Ovary (tissue), 9 donors: ENCODE data around the gene NAT10. TPM values are rescaled to one million over a fixed set of nuclear protein-coding genes. Genes with fewer than 3 reads are reported as not detected.

Source experiments
- DNase-seq, 5 donors: peaks; one replicate each; pipeline ENCODE4 v3.0.0-alpha.2; 2019 to 2020
- H3K27ac ChIP-seq, 2 donors: fragments of 200-600 bp; one replicate each; pipeline versions ENCODE4 v1.5.1 to v1.8.0; 2019 to 2022
- H3K27me3 ChIP-seq: fragments of 200-600 bp; one replicate; pipeline ENCODE4 v1.8.0; 2022
- H3K36me3 ChIP-seq: fragments of 200-600 bp; sonication (generic); one replicate; pipeline ENCODE4 v1.5.1; 2019
- H3K4me1 ChIP-seq: one replicate; pipeline ENCODE4 v1.8.1; 2013; ENCODE audit warnings: mild to moderate bottlenecking, moderate library complexity; ENCODE audit not compliant: insufficient read depth
- H3K4me3 ChIP-seq: fragments of 200-600 bp; sonication (generic); one replicate; pipeline ENCODE4 v1.5.1; 2017
- H3K9me3 ChIP-seq, 2 donors: fragments of 200-600 bp in 1 of 2; sonication (generic) in 1 of 2; one replicate each; pipeline versions ENCODE4 v1.5.1 to v1.8.1; 2013 to 2019; ENCODE audit warnings: mild to moderate bottlenecking in 1 of 2, moderate library complexity in 1 of 2
- CTCF ChIP-seq, 3 donors: fragments of 450-650 bp in 2 of 3; fragments of 200-600 bp in 1 of 3; IDR thresholded peaks; one replicate each; pipeline versions ENCODE4 v1.5.1 to v1.8.0; 2016 to 2022; ENCODE audit warnings: antibody characterized with exemption in 3 of 3, mild to moderate bottlenecking in 1 of 3
- EP300 ChIP-seq: sonication (generic); formaldehyde crosslinking; IDR thresholded peaks from one replicate; pipeline ENCODE4 v1.6.1; 2017; ENCODE audit warnings: antibody characterized with exemption
- POLR2A ChIP-seq: fragments of 450-650 bp; IDR thresholded peaks from one replicate; pipeline ENCODE4 v1.6.1; 2017; ENCODE audit warnings: antibody characterized with exemption, mild to moderate bottlenecking, moderate library complexity
- WGBS, 3 donors: extraction: QIAGEN DNeasy Blood & Tissue Kit in 1 of 3; methylation state at CpG; one replicate each; pipeline versions ENCODE4 v1.1.5 to v1.1.7; 2013 to 2017; 5-methylcytosine and 5-hydroxymethylcytosine counted together
- intact Hi-C, 4 donors: fragments of 100-400 bp; cut with DNase I; formaldehyde crosslinking; loops; one replicate each; pipeline versions ENCODE4 v1.11.0 to v1.15.1; 2022 to 2023
- polyA plus RNA-seq, 2 donors: library from polyadenylated mRNA; stranded (reverse); fragments of 200-250 nt in 1 of 2; fragments of 350-450 nt in 1 of 2; fragmentation: Illumina TruSeq in 1 of 2; extraction: RNeasy Lipid Tissue Mini Kit (QIAGEN cat#74804) in 1 of 2; gene quantifications; one replicate each; pipeline ENCODE4 v1.2.3, GENCODE V29; 2013 to 2014
- total RNA-seq, 7 donors: library from RNA; depleted of rRNA in 2 of 7; stranded (reverse); fragments of >200 nt in 2 of 7; fragmentation: NEBNext Ultra II Directional in 3 of 7; extraction: Animal tissue kit (Norgen Biotek cat#: 25700) in 3 of 7; gene quantifications; one replicate each; pipeline versions ENCODE4 v1.1.0 to v1.2.4, GENCODE V29; 2016 to 2023
- donor health status: DM: no; HTN: no; CAD: no; lungs with moderate emphysema.
- donor health status: DM: no; HTN: no; CAD: no.
- donor health status: Bipolar disorder and iron deficiency.
- donor health status: DM: yes; HTN: yes; CAD: no.
- donor health status: DM: no; HTN: no; CAD: no.
- donor health status: DM: yes; HTN: yes; CAD: no.

Gene NAT10
- total and polyA plus RNA-seq, 9 donors, result 19.8 to 60.9 (median 49.1) TPM

- Histone ChIP-seq H3K4me1 (peaks cover 7% of the 10 kb centered on the region), H3K27me3 (no peaks in the 10 kb centered on the region), H3K9me3 (no peaks in the 10 kb centered on the region), H3K36me3 (no peaks in the 10 kb centered on the region), H3K4me3 (no peak overlapping the region), H3K27ac (peak overlapping the region; percentile 38 to 68)
- DNase-seq, result peak in 3 of 5 donors; percentile 40 to 61 (median 47)
- TF ChIP-seq POLR2A (no peak), EP300 (no peak), CTCF (IDR thresholded peaks at IDR 0.05) (no peak)
- 21 to 30% (median 23%) methylated on average over 14 to 15 of the region's 15 CpGs for WGBS, 3 donors
- intact Hi-C loops, result no loop called here
Observed at GRCh38 chr11:34155057-34155756, 49.8 kb downstream of the NAT10 start.

GRCh38 chr11:34155757-34156062 lies 50.3 kb downstream of the NAT10 start:
- intact Hi-C loops, result no loop called here
- Histone ChIP-seq H3K27ac (peak overlapping the region; percentile 38 to 68), H3K36me3 (no peaks in the 10 kb centered on the region), H3K4me3 (no peak overlapping the region), H3K4me1 (peaks cover 8% of the 10 kb centered on the region), H3K9me3 (no peaks in the 10 kb centered on the region), H3K27me3 (no peaks in the 10 kb centered on the region)
- WGBS, 3 donors, result 21 to 43% (median 41%) methylated on average over 1 to 2 of the region's 2 CpGs
- TF ChIP-seq POLR2A (no peak), EP300 (no peak), CTCF (IDR thresholded peaks at IDR 0.05) (no peak)
- DNase-seq, result no peak

- peak in 2 of 5 donors; percentile 50 for DNase-seq
- Histone ChIP-seq H3K4me3 (no peak overlapping the region), H3K27ac (no peak overlapping the region), H3K9me3 (no peaks in the 10 kb centered on the region), H3K27me3 (no peaks in the 10 kb centered on the region), H3K36me3 (no peaks in the 10 kb centered on the region), H3K4me1 (peaks cover 9% of the 10 kb centered on the region)
- TF ChIP-seq CTCF (IDR thresholded peaks at IDR 0.05) (no peak), EP300 (no peak), POLR2A (no peak)
- intact Hi-C loops, result no loop called here
- 77 to 87% (median 80%) methylated on average over 9 of the region's 9 CpGs for WGBS, 3 donors
Observed at GRCh38 chr11:34157163-34157562, 51.7 kb downstream of the NAT10 start.

- Histone ChIP-seq H3K36me3 (no peaks in the 10 kb centered on the region), H3K9me3 (no peaks in the 10 kb centered on the region), H3K27me3 (no peaks in the 10 kb centered on the region), H3K27ac (no peak overlapping the region), H3K4me1 (peaks cover 9% of the 10 kb centered on the region), H3K4me3 (no peak overlapping the region)
- TF ChIP-seq POLR2A (no peak), EP300 (no peak), CTCF (IDR thresholded peaks at IDR 0.05) (no peak)
- intact Hi-C loops, result no loop called here
- no peak for DNase-seq
- 72 to 89% (median 79%) methylated on average over 6 of the region's 6 CpGs for WGBS, 3 donors
Observed at GRCh38 chr11:34158661-34159060, 53.2 kb downstream of the NAT10 start.
